Osteocyte (in vitro differentiated cells): ENCODE measurements around the gene PTPRD. TPM values are rescaled to one million over a fixed set of nuclear protein-coding genes. Genes with fewer than 3 reads are reported as not detected.

Source experiments
- DNase-seq: peaks from one replicate; pipeline ENCODE4 v3.0.0; 2021; ENCODE audit warnings: mixed read lengths; ENCODE audit not compliant: unreplicated experiment; ENCODE audit errors: extremely low spot score
- H3K27ac Mint-ChIP-seq: one replicate; pipeline ENCODE4 v1.8.0; 2021; ENCODE audit warnings: mild to moderate bottlenecking, mixed read lengths; ENCODE audit not compliant: unreplicated experiment
- H3K27me3 Mint-ChIP-seq: one replicate; pipeline ENCODE4 v1.8.0; 2021; ENCODE audit warnings: mixed read lengths; ENCODE audit not compliant: unreplicated experiment
- H3K36me3 Mint-ChIP-seq: one replicate; pipeline ENCODE4 v1.8.0; 2021; ENCODE audit warnings: mixed read lengths; ENCODE audit not compliant: unreplicated experiment
- H3K4me1 Mint-ChIP-seq: one replicate; pipeline ENCODE4 v1.8.0; 2021; ENCODE audit warnings: mixed read lengths; ENCODE audit not compliant: unreplicated experiment
- H3K4me3 Mint-ChIP-seq: one replicate; pipeline ENCODE4 v1.8.0; 2021; ENCODE audit warnings: mild to moderate bottlenecking, moderate library complexity, mixed read lengths; ENCODE audit not compliant: unreplicated experiment
- H3K9me3 Mint-ChIP-seq: one replicate; pipeline ENCODE4 v1.8.0; 2021; ENCODE audit warnings: mixed read lengths; ENCODE audit not compliant: unreplicated experiment
- CTCF ChIP-seq: fragments of 200-600 bp; sonication (generic); IDR thresholded peaks from 2 replicates; pipeline ENCODE4 v1.5.0; 2021; ENCODE audit warnings: antibody characterized with exemption, mild to moderate bottlenecking, moderate library complexity
- total RNA-seq: library from RNA; stranded (reverse); gene quantifications from 2 replicates; pipeline ENCODE4 v1.2.1, GENCODE V29; 2021

The PTPRD gene
- total RNA-seq, 1 donor from 2014 or later, result 5.4 TPM

- H3K27ac Mint-ChIP-seq, result no peak overlapping the region
- no peak overlapping the region for H3K4me3 Mint-ChIP-seq
- no peaks in the 10 kb centered on the region for H3K9me3 Mint-ChIP-seq
- no peak for DNase-seq
- TF ChIP-seq CTCF, result no peak
- H3K36me3 Mint-ChIP-seq, result no peaks in the 10 kb centered on the region
- H3K4me1 Mint-ChIP-seq, result no peaks in the 10 kb centered on the region
- no peaks in the 10 kb centered on the region for H3K27me3 Mint-ChIP-seq
Observed at GRCh38 chr9:8542537-8542936, 2070.3 kb downstream of the PTPRD start.

GRCh38 chr9:8539681-8540197 is 2073.1 kb downstream of the PTPRD start:
- no peaks in the 10 kb centered on the region for H3K9me3 Mint-ChIP-seq
- TF ChIP-seq CTCF, result no peak
- H3K4me1 Mint-ChIP-seq, result no peaks in the 10 kb centered on the region
- DNase-seq, result no peak
- H3K27ac Mint-ChIP-seq, result no peak overlapping the region
- no peaks in the 10 kb centered on the region for H3K36me3 Mint-ChIP-seq
- no peaks in the 10 kb centered on the region for H3K27me3 Mint-ChIP-seq
- H3K4me3 Mint-ChIP-seq, result no peak overlapping the region

DNA sequence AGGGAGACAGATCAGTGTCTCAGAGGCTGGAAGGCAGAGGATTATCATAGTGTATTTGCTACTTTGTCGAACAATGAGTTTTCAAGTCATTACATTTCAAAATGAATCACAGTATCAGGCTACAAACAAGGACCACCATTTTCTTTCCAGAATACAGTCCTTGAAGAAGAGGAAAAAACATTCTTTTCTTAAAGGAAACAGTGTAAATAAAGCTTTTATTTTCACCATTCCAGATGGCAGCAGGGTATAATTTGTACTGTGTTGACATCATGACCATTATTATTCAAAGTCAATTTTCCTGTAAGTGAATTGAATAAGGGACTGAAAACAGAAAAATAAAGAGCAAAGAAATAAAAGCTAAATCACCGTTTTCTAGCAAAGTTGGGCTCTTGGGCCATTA is 2076.0 kb downstream of the PTPRD start:
- no peaks in the 10 kb centered on the region for H3K27me3 Mint-ChIP-seq
- TF ChIP-seq CTCF, result no peak
- no peak overlapping the region for H3K27ac Mint-ChIP-seq
- DNase-seq, result no peak
- no peaks in the 10 kb centered on the region for H3K9me3 Mint-ChIP-seq
- no peaks in the 10 kb centered on the region for H3K36me3 Mint-ChIP-seq
- H3K4me1 Mint-ChIP-seq, result no peaks in the 10 kb centered on the region
- H3K4me3 Mint-ChIP-seq, result no peak overlapping the region

DNA sequence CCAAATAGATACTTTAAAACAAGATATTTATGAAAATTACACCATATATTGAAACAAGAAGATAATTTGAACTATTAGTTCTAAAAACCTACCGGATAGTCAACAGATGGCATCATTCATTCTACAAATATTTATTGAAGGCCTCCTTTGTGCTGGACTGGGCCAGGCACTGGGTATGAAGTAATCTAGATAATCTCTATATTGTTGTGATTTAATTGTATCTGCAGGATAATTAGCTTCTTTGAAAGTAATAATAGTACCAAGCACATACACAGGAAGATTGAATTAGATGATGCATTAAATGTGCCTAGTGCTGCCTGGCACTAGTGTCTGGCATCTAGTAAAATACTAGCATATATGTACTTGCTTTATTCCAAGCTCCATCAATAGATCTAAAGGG is 2078.0 kb downstream of the PTPRD start:
- Mint-ChIP-seq H3K4me1 (no peaks in the 10 kb centered on the region), H3K36me3 (no peaks in the 10 kb centered on the region), H3K9me3 (peaks cover 5% of the 10 kb centered on the region), H3K27me3 (no peaks in the 10 kb centered on the region), H3K4me3 (no peak overlapping the region), H3K27ac (no peak overlapping the region)
- TF ChIP-seq CTCF, result no peak
- no peak for DNase-seq

DNA sequence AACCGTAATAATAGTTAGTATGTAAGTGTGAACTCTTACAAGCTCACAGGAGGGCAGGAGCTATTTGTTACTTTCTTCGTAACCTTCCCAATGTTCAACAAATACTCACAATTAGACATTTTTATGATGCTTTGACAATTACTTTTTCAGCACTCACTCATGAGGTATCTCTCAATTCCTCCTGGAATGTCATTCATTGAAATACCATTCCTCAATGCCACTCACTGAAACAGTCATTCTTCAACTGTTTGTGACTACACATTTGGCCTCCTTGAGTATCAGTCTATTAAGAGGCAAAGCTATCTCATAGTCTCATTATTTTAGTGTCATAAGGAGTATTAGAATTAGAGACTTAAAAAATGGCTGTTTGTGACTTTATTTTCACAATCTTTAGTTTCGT is 2079.1 kb downstream of the PTPRD start:
- Mint-ChIP-seq H3K9me3 (peaks cover 5% of the 10 kb centered on the region), H3K36me3 (no peaks in the 10 kb centered on the region), H3K27ac (no peak overlapping the region), H3K27me3 (no peaks in the 10 kb centered on the region), H3K4me3 (no peak overlapping the region), H3K4me1 (no peaks in the 10 kb centered on the region)
- no peak for TF ChIP-seq CTCF
- DNase-seq, result no peak
